Activated CD8-positive, alpha-beta memory T cell treated with anti-CD3 and anti-CD28 coated beads, Interleukin-2, amount 10 ng/mL, durations not matched to agents 7 days and 5 days (primary cell): Measurements from ENCODE around the gene ZFP69. TPM values are rescaled to one million over a fixed set of nuclear protein-coding genes. Genes with fewer than 3 reads are reported as not detected.

Experiments
- ATAC-seq: fragments of 150-1000 bp; cut with Tn5 transposase; one replicate; pipeline ENCODE4 v1.10.0; 2021; ENCODE audit warnings: moderate library complexity
- CTCF ChIA-PET: fragments of 350-600 bp; sonication (Branson Sonifier 250); formaldehyde crosslinking; loops from one replicate; lab custom pipeline; 2021; ENCODE audit warnings: antibody characterized with exemption; lab: Charles Lee
- DNase-seq: peaks from one replicate; pipeline ENCODE4 v3.0.0-alpha.2; 2020
- H3K27ac Mint-ChIP-seq: one replicate; pipeline ENCODE4 v1.8.0; 2021; ENCODE audit warnings: mild to moderate bottlenecking, mixed read lengths
- H3K27me3 Mint-ChIP-seq: one replicate; pipeline ENCODE4 v1.8.0; 2021; ENCODE audit warnings: mixed read lengths
- H3K36me3 Mint-ChIP-seq: one replicate; pipeline ENCODE4 v1.8.0; 2021; ENCODE audit warnings: mild to moderate bottlenecking, mixed read lengths
- H3K4me1 Mint-ChIP-seq: one replicate; pipeline ENCODE4 v1.8.0; 2021; ENCODE audit warnings: mixed read lengths
- H3K4me3 Mint-ChIP-seq: one replicate; pipeline ENCODE4 v1.8.0; 2021; ENCODE audit warnings: mild to moderate bottlenecking, moderate library complexity, mixed read lengths
- H3K9me3 Mint-ChIP-seq: one replicate; pipeline ENCODE4 v1.8.0; 2022; ENCODE audit warnings: low read depth, mixed read lengths
- total RNA-seq, 2 experiments: library from RNA; stranded (reverse); gene quantifications; one replicate each; pipeline ENCODE4 v1.2.3, GENCODE V29; 2021

Gene ZFP69
- total RNA-seq, 2 experiments from 2014 or later = 1.4 TPM

- Mint-ChIP-seq H3K36me3 (peaks cover 33% of the 10 kb centered on the region), H3K27ac (peak within 1 kb of the TSS; percentile 87), H3K9me3 (peaks cover 10% of the 10 kb centered on the region), H3K4me3 (peak within 1 kb of the TSS; percentile 95), H3K27me3 (peaks cover 11% of the 10 kb centered on the region), H3K4me1 (peaks cover 22% of the 10 kb centered on the region)
- ATAC-seq (peak; percentile 97), DNase-seq (peak; percentile 93)
- CTCF ChIA-PET = interaction anchor here (0.7 to 3.0 kb wide), 12 partner anchors 18 to 451 kb away, joined by 3 to 11 read pairs (median 4); no protein-coding TSS in a partner anchor
Measured at GRCh38 chr1:40531381-40532061, 54.4 kb downstream of the ZFP69 start, which contains the start of gene ZNF684. TSS of gene ZNF684 (plus strand) at chr1:40531637. CDS start at chr1:40533167, 1,530 bp downstream.

- H3K27me3 Mint-ChIP-seq = peaks cover 11% of the 10 kb centered on the region
- DNase-seq (no peak), ATAC-seq (no peak)
- H3K4me3 Mint-ChIP-seq = peak overlapping the region; percentile 95
- CTCF ChIA-PET = interaction anchor here (0.7 to 3.0 kb wide), 16 partner anchors 17 to 450 kb away, joined by 3 to 11 read pairs (median 4); partner anchors contain the start of gene NFYC
- H3K9me3 Mint-ChIP-seq = peaks cover 10% of the 10 kb centered on the region
- H3K27ac Mint-ChIP-seq = peak overlapping the region; percentile 87
- peaks cover 22% of the 10 kb centered on the region for H3K4me1 Mint-ChIP-seq
- peaks cover 35% of the 10 kb centered on the region for H3K36me3 Mint-ChIP-seq
Measured at GRCh38 chr1:40532062-40532389, 54.9 kb downstream of the ZFP69 start.

GRCh38 chr1:40532844-40533424 lies 55.8 kb downstream of the ZFP69 start:
- Mint-ChIP-seq H3K27ac (no peak overlapping the region), H3K4me1 (peaks cover 22% of the 10 kb centered on the region), H3K27me3 (peaks cover 6% of the 10 kb centered on the region), H3K9me3 (peaks cover 13% of the 10 kb centered on the region), H3K4me3 (peak overlapping the region; percentile 95), H3K36me3 (peaks cover 40% of the 10 kb centered on the region)
- ATAC-seq (no peak), DNase-seq (peak; percentile 54)
- CTCF ChIA-PET = interaction anchor here (0.9 to 3.0 kb wide), 11 partner anchors 16 to 389 kb away, joined by 3 to 11 read pairs (median 5); partner anchors contain the start of gene NFYC

DNA sequence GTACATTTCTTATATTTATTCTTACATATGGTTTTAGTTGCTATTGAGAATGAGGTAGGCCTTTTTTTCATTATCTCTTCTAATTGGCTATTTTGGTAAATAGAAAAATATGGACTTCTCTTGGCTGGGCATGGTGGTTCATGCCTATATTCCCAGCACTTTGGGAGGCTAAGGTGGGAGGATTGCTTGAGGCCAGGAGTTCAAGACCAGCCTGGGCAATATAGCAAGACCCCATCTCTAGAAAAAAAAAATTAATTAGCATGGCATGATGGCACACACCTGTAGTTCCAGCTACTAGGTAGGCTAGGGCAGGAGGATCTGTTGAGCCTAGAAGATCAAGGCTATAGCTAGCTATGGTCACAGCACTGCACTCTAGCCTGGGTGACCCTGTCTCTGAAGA lies 57.5 kb downstream of the ZFP69 start:
- DNase-seq (no peak), ATAC-seq (no peak)
- no peak overlapping the region for H3K27ac Mint-ChIP-seq
- H3K4me3 Mint-ChIP-seq = no peak overlapping the region
- CTCF ChIA-PET = interaction anchor here (0.7 kb wide), 1 partner anchor 334 kb away, joined by 3 read pairs; no protein-coding TSS in a partner anchor
- peaks cover 22% of the 10 kb centered on the region for H3K4me1 Mint-ChIP-seq
- peaks cover 51% of the 10 kb centered on the region for H3K36me3 Mint-ChIP-seq
- H3K27me3 Mint-ChIP-seq = no peaks in the 10 kb centered on the region
- peaks cover 13% of the 10 kb centered on the region for H3K9me3 Mint-ChIP-seq

DNA sequence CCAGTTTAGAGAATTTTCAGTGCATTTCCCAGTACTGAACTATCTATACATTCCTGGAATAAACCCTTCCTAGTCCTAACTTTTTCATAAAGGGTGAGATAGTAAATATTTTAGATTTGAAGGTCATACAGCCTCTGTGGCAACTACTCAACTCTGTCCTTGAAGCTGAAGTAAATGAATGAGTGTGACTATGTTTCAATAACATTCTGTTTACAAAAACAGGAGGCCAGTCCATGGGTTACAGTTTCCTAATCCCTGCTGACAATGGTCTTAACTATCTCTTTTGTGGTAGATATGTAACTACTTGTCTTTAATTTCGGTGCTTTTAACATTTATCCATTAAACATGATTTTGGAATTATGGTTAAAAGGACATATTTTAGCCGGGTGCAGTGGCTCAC lies 58.6 kb downstream of the ZFP69 start:
- Mint-ChIP-seq H3K27me3 (no peaks in the 10 kb centered on the region), H3K4me3 (no peak overlapping the region), H3K4me1 (peaks cover 22% of the 10 kb centered on the region), H3K9me3 (peaks cover 10% of the 10 kb centered on the region), H3K27ac (no peak overlapping the region), H3K36me3 (peaks cover 58% of the 10 kb centered on the region)
- CTCF ChIA-PET = no interaction called here
- ATAC-seq (no peak), DNase-seq (no peak)

- H3K27me3 Mint-ChIP-seq = no peaks in the 10 kb centered on the region
- H3K27ac Mint-ChIP-seq = peak overlapping the region; percentile 56
- H3K4me3 Mint-ChIP-seq = no peak overlapping the region
- peaks cover 71% of the 10 kb centered on the region for H3K36me3 Mint-ChIP-seq
- DNase-seq (no peak), ATAC-seq (no peak)
- H3K4me1 Mint-ChIP-seq = no peaks in the 10 kb centered on the region
- peaks cover 9% of the 10 kb centered on the region for H3K9me3 Mint-ChIP-seq
- CTCF ChIA-PET = no interaction called here
Measured at GRCh38 chr1:40539338-40539737, 62.2 kb downstream of the ZFP69 start.

Other genes starting within 250 kb of the ZFP69 start
- under 1 TPM in 1 of 2 experiments, not detected in 1; 0.41 TPM for gene TMCO2, start 229.4 kb upstream of the ZFP69 start, total RNA-seq
- 10 to 100 TPM; 23.3 to 41.1 TPM for gene ZMPSTE24, start 219.1 kb upstream of the ZFP69 start, total RNA-seq
- 10 to 100 TPM in 1 of 2 experiments, 1 to 10 TPM in 1; 8.3 to 12.4 TPM for gene COL9A2, start 160.0 kb upstream of the ZFP69 start, total RNA-seq
- 100 to 1,000 TPM; 116 to 145 TPM for gene SMAP2, start 103.6 kb upstream of the ZFP69 start, total RNA-seq
- 1 to 10 TPM; 3.8 to 5.1 TPM for gene ZFP69B, start 26.8 kb upstream of the ZFP69 start, total RNA-seq
- gene EXO5, start 31.5 kb downstream of the ZFP69 start, total RNA-seq = 10 to 100 TPM; 15.4 to 15.9 TPM
- gene ZNF684, start 54.3 kb downstream of the ZFP69 start, total RNA-seq = 10 to 100 TPM in 1 of 2 experiments, 1 to 10 TPM in 1; 8.7 to 10.0 TPM
- gene RIMS3, start 188.4 kb downstream of the ZFP69 start, total RNA-seq = 1 to 10 TPM; 2.1 to 5.3 TPM
- 10 to 100 TPM; 71.1 to 91.2 TPM for gene NFYC, start 214.4 kb downstream of the ZFP69 start, total RNA-seq